ENCODE data around the gene ZNF518B.

GRCh38 chr4:10461091-10461849, 4.0 kb upstream of the ZNF518B start:
- TF ChIP-seq CUX1 (IDR thresholded peaks at IDR 0.05; ENCODE audit: insufficient replicate concordance, low read depth, low read length) (no peak), CTCF (IDR thresholded peaks at IDR 0.05 in 2 of 3, conservative IDR thresholded peaks at IDR 0.05 in 1 of 3; ENCODE audit: control insufficient read depth in 2 of 3, extremely low read depth in 1 of 3, insufficient read depth in 1 of 3, low read depth in 3 of 3, low read length in 3 of 3) (peak; percentile 85 to 90 (median 86)), SREBF2 (IDR thresholded peaks at IDR 0.05; ENCODE audit: low read length) (no peak), ZNF384 (IDR thresholded peaks at IDR 0.05; ENCODE audit: borderline replicate concordance, low read depth, low read length) (no peak)

All from GM12878 (cell line).